CD1c-positive myeloid dendritic cell (primary cell): ENCODE measurements around the gene USP5.
A peak's percentile ranks its signal among the peaks of the same experiment; 100 is the strongest.

Source experiments
- DNase-seq: peaks from one replicate; pipeline ENCODE4 v3.0.0-alpha.2; 2016; ENCODE audit errors: extremely low spot score

USP5 gene

DNA sequence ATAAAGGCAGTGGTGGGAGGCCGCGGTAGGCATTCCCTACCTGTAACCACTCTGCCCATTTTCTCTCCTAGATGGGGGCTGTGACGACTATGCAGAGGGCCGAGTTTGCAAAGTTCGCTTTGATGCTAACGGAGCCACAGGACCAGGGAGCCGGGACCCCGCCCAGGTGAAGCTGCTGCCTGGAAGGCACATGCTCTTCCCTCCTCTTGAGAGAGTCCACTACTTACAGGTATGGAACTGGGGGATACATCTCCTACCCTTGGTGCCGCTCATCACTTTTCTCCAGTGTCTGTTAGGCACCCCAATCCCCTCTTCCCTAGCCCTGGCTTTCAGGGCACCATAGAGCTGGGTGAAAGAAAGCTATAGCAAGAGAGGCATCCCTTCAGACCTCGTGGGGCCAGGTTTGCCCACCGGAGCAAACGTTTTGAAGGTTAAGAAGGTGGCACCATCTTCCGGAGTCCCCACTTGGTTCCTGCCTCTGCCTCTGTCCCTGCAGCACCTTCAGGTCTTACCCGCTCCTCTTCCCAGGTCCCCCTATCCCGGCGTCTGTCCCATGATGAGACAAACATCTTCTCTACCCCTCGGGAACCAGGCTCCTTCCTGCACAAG, 25.7 kb upstream of the USP5 start:
- no peak for DNase-seq

DNA sequence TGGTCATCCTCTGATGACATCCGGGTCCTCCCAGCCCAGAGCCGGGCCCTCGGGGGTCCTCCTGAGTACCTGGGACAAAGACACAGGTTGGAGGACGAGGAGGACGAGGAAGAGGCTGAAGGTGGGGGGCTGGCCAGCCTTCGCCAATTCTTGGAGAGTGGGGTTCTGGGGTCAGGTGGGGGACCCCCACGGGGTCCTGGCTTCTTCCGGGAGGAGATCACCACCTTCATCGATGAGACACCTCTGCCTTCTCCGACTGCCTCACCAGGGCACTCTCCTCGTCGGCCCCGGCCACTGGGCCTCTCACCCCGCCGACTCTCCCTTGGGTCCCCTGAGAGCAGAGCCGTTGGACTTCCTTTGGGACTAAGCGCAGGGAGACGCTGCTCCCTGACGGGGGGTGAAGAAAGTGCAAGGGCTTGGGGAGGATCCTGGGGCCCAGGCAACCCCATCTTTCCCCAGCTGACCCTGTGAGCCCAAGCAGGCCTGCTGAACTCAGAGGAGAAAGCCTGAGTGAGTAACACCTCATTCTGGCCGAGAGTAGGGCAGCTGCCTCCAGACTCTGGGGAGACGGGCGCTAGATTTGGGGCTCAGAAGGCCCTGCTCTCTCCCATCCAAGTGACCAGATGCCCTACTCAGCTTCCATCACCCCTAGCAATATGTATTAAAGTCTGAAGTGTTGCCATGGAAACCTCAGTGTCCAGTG, 25.1 kb upstream of the USP5 start:
- no peak for DNase-seq

DNA sequence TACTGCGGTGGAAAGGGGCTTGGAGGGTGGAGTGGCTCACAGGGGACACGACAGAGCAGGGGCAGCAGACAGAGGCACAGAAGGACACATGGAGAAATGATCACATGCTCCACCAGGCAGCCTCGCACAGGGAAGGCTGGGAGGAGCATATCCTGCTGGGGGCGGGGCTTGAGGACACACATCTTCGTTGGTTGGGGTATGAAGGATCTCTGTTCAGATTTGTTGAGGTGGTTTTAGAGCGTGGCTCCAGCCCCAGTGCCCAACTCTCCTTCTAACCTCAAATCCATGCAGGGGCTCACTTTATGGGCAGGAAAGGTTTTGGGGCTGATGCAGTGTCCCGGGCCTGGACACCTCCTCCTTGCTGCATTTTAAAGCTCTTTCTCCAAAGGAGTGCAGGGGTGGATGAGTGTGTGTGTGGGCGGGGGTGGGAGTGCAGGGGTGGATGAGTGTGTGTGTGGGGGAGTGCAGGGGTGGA, 24.5 kb upstream of the USP5 start:
- peak; percentile 44 for DNase-seq

DNA sequence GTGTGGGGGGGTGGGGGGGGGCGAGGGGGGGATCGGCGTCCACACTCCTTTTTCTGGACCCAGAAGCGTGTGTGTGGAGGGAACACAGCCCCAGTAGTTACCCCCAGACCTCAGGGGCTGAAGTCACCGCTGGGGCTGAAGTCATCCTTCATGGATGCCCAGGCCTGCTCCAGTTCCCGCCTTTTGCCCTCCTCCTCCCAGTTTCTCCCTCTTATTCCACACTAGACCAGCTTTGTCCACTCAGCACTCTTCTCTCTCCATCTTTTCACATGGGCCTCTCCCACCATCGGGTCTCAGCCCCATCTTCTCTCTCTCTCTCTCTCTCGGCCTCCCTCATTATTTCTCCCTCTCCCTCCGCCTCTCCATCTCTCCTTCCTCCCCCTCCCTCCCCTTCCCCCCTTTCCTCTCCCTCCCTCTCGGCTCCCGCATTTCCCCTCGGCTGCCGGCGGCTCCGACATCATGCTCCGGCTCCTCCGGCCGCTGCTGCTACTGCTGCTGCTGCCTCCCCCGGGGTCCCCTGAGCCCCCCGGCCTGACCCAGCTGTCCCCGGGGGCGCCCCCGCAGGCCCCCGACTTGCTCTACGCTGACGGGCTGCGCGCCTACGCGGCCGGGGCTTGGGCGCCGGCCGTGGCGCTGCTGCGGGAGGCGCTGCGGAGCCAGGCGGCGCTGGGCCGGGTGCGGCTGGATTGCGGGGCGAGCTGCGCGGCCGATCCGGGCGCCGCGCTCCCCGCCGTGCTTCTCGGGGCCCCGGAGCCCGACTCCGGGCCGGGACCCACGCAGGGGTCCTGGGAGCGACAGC, 23.8 kb upstream of the USP5 start, which contains the start of gene P3H3:
P3H3 (plus strand) TSS at position 426 of the 799 bp plus-strand sequence; CDS start at position 460, 34 bp downstream.
- DNase-seq: peak; percentile 28

DNA sequence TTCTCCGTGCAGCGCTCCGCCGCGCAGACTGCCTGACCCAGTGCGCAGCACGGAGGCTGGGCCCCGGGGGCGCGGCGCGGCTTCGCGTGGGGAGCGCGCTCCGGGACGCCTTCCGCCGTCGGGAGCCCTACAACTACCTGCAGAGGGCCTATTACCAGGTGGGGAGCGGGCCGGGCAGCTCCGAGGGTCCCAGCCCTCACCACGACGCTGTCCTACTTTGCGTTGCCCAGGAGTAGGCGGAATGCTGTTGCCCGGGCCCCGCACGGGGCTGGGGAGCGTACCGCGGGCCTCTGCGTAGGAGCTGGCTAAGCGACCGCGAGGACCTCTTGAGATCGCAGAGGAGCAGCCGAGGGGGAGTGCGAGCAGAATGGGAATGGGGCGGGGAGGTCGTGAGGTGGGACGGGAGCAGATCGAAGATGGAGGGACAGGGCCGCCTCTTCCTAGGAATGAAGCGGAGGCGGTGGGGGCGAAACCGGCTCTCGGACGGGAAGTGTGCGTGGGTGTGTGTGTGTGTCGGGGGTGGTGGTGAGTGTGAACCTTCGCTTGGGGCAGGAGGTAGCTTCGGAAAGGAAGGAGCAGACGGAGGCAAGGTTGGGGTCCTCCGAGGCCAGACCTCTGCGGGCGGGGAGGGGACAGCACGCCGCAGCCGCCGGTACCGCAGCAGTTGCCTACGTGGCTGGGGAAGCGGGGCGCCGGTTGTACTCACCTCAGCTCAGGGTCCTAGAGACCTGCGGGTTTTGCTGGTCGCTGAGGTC, 23.0 kb upstream of the USP5 start:
- DNase-seq: no peak

DNA sequence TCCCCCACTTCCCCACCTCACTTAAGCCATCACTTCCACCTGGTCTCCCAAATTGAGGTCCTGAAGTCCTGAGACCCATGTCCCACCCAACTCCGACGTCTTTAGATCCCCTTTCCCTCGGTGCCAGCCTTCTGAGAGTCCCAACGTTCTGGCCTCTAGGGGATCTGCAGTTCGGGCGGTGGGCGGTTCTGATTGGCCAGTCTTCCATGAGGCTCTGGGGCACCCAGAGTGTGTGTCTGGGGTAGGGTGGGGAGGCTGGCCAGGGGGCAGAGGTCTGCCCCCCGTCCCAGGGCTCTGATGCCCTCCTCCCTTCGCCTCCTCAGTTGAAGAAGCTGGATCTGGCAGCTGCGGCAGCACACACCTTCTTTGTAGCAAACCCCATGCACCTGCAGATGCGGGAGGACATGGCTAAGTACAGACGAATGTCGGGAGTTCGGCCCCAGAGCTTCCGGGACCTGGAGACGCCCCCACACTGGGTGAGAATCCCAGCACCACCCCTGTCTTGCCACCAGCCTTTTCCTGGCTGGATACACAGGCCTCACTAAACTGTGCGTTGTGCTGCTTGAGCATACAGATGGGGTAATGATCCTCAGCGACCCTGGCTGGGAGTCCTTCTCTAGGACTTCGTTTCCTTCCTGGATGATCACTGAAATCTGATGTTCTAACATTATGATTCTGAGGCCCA, 22.3 kb upstream of the USP5 start:
- no peak for DNase-seq

DNA sequence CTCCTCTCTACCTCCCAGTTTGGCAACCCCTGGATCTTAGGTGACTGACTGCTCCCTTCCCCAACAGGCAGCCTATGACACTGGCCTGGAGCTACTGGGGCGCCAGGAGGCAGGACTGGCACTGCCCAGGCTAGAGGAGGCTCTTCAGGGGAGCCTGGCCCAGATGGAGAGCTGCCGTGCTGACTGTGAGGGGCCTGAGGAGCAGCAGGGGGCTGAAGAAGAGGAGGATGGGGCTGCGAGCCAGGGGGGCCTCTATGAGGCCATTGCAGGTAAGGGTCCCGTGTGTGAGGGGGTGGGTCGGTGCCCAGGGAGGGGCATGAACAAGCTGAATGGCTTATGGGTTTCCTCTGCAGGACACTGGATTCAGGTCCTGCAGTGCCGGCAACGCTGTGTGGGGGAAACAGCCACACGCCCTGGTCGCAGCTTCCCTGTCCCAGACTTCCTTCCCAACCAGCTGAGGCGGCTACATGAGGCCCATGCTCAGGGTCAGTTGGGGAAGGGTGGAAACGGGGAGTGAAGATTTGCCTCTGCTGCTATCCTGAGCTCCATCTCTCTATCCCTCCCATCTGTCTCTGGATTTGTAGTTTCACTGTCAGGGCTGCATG, 21.6 kb upstream of the USP5 start:
- DNase-seq: no peak

DNA sequence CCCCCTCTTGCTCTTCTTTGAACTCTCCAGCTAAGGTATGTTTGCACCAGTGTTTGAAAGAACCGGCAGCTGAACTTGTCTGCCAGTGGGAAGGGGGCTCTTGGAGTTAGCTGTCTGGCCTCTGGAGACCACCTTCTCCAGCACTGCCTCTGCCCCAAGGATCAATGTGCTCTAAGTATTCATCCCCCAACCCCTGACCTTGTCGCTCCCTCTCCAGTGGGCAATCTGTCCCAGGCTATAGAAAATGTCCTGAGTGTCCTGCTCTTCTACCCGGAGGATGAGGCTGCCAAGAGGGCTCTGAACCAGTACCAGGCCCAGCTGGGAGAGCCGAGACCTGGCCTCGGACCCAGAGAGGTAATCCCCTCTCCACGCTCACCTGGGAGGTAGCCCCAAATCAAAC, 21.0 kb upstream of the USP5 start:
- no peak for DNase-seq

DNA sequence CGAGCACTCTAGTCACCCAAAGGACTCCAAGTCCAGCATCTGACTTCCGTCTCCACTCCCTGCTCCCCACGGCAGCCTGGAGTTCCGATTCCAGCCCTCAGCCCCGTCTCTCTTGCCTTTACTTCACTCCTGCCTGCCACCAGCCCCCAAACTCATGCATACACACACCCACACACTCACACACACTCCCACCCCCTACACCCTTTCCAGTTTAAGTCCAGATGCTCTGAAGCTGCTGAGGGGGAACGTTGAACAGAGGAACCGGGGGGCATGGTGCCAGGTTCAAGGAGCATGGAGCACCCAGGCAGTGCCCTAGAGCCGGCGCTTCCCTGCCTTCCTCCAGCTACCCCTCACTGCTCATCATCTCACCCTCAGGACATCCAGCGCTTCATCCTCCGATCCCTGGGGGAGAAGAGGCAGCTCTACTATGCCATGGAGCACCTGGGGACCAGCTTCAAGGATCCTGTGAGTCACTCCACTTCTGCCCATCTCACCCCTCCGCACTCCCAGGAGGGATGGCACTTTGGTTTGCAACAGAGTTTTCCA, 20.4 kb upstream of the USP5 start:
- DNase-seq: no peak

DNA sequence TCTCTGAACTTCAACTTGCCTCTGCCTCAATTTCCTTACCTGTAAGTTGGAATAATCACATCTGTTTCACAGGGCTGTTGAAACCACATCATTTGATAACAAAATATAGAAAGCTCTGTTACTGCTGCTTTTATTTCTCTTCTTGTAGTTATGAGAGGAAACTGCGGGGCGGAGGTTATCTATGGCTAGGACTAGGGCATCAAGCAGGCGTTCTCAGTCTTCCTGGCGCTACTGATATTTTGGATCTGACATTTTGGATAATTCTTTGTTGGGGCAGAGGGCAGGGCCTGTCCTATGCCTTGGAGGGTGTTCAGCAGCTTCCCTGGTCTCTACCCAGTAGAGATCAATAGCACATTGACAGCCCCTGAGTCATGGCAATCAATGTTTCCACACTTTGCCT, 19.8 kb upstream of the USP5 start:
- no peak for DNase-seq

DNA sequence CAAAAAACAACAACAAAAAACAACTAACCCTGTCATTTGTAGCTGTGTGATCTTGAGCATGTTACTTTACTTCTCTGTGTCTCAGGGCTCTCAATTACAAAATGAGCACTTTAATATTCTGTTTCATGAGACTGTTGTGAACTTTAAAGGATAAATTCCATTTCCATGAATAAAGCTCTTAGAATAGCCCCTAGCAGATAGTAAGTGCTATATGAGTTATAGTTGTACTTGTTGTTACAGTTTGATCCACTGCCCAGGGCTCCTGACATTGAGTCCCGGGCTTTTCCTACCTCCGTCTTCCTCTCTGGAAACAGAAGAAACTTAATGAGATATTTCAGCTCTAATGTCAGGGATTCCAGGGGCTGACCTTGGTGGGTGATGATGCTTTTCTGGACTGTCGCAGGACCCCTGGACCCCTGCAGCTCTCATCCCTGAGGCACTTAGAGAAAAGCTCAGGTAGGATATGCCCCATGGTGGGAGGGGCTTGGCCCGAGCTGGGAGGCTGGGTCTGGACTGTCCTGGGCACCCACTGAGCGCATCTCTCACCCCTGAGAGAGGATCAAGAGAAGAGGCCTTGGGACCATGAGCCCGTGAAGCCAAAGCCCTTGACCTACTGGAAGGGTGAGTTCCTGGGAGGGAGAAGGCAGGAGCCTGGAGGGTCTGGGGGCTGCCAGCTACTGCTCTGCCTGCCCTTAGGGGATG, 18.6 kb upstream of the USP5 start:
- DNase-seq: no peak

DNA sequence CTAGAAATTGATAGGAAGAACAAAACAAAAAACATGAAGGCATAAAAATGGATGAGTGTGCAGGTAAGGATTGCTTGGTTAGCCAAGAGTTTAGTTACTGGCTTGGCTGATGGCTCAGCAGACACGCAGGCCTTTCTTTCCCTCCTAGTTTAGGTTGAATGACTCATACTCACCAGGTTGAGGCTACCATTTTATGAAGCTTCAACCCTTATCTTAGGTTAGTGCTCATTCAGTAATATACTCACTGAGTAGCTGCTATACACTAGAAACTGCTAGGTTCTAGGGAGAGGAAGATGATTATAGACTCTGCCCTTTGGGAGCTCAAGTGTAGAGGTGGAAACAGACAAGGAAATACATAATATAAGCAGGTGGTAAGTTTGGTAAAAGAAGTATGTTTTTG, 17.7 kb upstream of the USP5 start:
- DNase-seq: no peak

DNA sequence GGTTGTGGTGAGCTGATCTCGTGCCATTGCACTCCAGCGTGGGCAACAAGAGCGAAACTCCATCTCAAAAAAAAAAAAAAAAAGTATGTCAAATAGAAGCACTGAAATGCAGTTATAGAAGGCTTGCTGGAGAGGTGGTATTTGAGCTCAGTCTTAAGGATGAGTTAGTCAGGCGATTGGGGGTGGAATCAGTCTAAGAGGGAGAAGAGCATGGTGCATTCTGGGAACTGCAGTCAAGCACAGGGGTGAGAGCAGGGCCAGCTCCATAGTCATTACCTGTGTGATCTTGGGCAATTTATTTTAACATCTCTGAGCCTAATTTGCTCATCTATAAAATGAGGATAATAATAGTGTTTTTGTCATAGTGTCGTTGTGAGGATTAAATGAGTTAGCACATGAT, 17.1 kb upstream of the USP5 start:
- no peak for DNase-seq

DNA sequence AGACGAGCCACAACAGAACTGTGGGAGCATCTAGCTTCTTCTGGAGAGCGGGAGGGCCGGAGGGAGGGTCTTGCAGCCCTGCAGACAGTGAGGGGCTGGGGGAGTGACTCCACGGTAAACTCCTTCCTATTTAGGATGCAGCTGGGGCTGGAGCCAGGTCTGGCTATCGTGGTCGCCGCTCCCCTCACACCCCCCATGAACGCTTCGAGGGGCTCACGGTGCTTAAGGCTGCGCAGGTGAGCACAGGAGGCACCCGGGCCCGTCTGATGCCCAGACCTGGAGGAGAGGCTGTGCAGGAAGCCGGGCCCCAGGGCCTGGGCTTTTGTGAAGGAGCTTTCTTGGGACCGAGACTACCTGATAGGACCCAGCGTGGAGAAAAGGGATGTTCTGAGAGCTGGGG, 15.1 kb upstream of the USP5 start:
- no peak for DNase-seq

DNA sequence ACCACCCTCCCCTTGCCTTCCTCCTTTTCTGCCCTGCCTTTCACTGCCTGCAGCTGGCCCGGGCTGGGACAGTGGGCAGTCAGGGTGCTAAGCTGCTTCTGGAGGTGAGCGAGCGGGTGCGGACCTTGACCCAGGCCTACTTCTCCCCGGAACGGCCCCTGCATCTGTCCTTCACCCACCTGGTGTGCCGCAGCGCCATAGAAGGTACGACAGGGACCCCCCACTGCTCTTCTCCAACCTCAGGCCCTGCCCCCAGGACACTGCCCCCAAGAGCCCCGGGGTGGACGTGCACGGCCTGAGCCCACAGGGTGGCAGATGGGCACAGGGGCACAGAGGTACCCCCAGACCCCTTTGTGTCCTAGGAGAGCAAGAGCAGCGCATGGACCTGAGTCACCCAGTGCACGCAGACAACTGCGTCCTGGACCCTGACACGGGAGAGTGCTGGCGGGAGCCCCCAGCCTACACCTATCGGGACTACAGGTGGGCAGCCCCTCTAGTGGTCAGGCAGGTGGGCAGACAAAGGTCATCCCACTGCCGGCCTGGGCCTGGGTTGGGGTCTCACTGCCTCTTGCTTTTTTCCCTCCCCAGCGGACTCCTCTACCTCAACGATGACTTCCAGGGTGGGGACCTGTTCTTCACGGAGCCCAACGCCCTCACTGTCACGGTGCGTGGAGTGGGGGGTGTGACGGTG, 14.4 kb upstream of the USP5 start:
- no peak for DNase-seq

DNA sequence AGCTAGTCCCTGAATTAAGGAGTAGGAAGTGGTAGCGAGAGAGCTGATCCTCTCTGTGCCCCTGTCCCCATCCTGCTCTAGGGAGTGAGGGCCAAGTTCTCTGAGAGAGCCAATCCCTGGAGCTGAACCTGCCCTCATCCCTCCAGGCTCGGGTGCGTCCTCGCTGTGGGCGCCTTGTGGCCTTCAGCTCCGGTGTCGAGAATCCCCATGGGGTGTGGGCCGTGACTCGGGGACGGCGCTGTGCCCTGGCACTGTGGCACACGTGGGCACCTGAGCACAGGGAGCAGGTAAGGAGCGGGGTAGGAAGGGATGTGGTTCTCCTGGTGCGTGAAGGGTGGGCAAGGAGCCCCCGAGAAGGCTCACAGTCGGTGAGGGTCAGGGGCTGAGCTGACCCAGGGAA, 13.1 kb upstream of the USP5 start:
- no peak for DNase-seq

DNA sequence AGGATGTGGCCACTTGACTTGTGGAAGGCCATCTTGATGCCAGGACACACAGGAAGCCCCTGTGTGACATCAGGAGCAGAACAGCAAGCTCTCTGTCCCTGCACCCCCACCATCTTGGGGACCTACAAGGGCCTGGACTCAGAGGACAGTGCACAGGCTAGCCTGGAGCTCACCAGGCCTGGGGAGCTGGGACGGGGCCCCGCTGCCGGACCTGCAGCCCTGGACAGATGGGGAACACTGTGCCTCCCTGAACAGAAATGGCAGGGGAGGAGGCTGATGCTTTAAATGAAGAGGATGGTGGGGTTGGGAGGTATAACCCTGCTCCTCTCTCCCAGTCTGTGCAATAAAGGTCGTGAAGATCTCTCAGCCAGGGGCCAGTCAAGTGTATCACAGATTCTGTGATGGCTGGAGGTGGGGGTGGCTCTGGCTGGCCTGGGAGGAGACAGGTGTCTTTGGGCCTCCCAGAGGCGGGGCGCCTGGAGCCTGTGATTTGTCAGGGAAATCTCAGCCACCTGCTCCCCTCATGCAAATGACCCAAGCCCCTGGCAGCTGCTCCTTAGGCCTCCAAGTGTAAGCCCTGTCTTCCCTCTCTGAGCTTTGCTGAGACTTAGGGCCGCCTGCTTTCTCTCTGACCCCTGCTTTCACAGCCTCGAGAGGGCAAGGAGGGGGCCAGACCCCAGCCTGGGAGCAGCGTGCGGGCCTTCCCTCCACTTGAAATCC, 12.3 kb upstream of the USP5 start:
- no peak for DNase-seq

DNA sequence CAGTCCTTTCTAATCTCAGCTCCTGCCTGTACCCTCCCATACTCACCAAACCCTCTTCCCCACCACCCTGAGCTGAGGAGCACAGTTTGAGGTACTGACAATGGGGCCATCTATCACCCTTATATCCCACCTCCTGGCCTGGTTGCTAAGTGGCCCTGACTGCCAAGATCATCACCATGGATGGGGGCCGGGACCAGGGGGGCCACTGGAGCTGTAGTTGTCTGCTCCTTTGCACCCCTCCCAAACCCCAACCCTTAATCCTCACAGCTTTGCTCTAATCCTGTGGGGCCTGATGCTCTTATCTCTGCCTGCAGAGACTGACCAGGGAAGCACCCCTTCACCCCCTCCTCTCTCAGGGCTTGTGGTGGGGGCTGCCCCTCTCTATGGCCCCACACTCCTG, 11.6 kb upstream of the USP5 start:
- DNase-seq: no peak
